OCI-LY3 (cell line): ENCODE measurements around the gene KBTBD4.

Experiments used
- EZH2phosphoT487 ChIP-seq: fragments of 200-600 bp; shearing (Covaris generic); IDR thresholded peaks from 2 replicates; pipeline ENCODE4 v1.6.1; 2018; ENCODE audit warnings: antibody characterized with exemption, mixed run types, low read depth
- TF ChIP-seq, protein P1 (sequence below): fragments of 200-600, 300-600 bp; sonication (generic); IDR thresholded peaks from 2 replicates; pipeline ENCODE4 v1.5.1; 2014; ENCODE audit warnings: antibody characterized with exemption, low read length, low read depth

DNA sequence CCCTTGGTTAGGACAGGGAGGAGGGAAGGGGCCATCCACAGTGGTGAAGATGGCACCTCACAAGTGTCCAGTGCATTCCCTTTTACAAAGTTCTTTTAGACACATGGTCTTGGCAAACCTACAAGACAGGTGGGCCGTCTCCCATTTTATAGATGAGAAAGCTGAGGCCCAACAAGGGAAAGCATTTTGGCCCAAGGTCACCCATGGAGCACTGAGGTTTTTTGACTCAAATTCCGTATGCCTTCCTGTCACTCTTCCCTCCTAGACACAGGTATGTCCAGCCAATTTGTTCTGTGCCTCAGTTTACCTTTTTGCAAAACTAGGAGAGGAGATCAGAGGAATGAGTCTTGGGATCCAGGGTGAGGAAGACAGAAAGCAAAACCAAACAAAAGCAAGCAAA is 14.2 kb upstream of the KBTBD4 start:
- TF ChIP-seq, protein P1, sequence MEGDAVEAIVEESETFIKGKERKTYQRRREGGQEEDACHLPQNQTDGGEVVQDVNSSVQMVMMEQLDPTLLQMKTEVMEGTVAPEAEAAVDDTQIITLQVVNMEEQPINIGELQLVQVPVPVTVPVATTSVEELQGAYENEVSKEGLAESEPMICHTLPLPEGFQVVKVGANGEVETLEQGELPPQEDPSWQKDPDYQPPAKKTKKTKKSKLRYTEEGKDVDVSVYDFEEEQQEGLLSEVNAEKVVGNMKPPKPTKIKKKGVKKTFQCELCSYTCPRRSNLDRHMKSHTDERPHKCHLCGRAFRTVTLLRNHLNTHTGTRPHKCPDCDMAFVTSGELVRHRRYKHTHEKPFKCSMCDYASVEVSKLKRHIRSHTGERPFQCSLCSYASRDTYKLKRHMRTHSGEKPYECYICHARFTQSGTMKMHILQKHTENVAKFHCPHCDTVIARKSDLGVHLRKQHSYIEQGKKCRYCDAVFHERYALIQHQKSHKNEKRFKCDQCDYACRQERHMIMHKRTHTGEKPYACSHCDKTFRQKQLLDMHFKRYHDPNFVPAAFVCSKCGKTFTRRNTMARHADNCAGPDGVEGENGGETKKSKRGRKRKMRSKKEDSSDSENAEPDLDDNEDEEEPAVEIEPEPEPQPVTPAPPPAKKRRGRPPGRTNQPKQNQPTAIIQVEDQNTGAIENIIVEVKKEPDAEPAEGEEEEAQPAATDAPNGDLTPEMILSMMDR: no peak
- TF ChIP-seq EZH2phosphoT487: no peak
